Astrocyte (in vitro differentiated cells and primary cell): ENCODE results near the gene PAK6.

Source experiments
- CTCF ChIP-seq: IDR thresholded peaks from 2 replicates; pipeline ENCODE4 v1.5.1; 2011; ENCODE audit warnings: low read depth, mild to moderate bottlenecking, inconsistent platforms, low read length, moderate library complexity; ENCODE audit not compliant: insufficient read depth
- EZH2 ChIP-seq: IDR thresholded peaks from 2 replicates; pipeline ENCODE4 v1.6.1; 2012; ENCODE audit warnings: mild to moderate bottlenecking, low read length, inconsistent platforms; ENCODE audit not compliant: insufficient read depth

- no peak for TF ChIP-seq CTCF
- no peak for TF ChIP-seq EZH2
These were observed 81.5 kb downstream of the PAK6 start for GRCh38 chr15:40320409-40320808.
